HepG2 (cell line): ENCODE results near the gene PSKH1. TPM values are rescaled to one million over a fixed set of nuclear protein-coding genes. Genes with fewer than 3 reads are reported as not detected.

Source experiments
- ATAC-seq: fragments of 200-7000 bp; cut with Tn5 transposase; 3 replicates; pipeline ENCODE4 v1.9.1; 2020; ENCODE audit warnings: mild to moderate bottlenecking, moderate library complexity
- BruUV-seq: library from RNA; stranded (reverse); fragments of 400-500 nt; replicated peaks from 2 replicates; lab custom pipeline; 2021; lab: Mats Ljungman, UMichigan
- CTCF ChIA-PET: fragments of 300-600 bp; formaldehyde crosslinking; extraction: SDS; loops from one replicate; lab custom pipeline; 2021; ENCODE audit warnings: low total read pairs, inconsistent platforms, low intra/inter-chr PET ratio; lab: Yijun Ruan, JAX
- POLR2A ChIA-PET: fragments of 350-600 bp; sonication (Branson Sonifier 250); formaldehyde crosslinking; loops from one replicate; lab custom pipeline; 2020; ENCODE audit warnings: antibody characterized with exemption, inconsistent platforms; lab: Yijun Ruan, JAX
- DNase-seq: peaks from one replicate; pipeline ENCODE4 v3.0.0-alpha.2; 2015; ENCODE audit warnings: low spot score
- FAIRE-seq: peaks from 3 replicates; lab custom pipeline; 2011; peaks lifted over from hg19 to GRCh38; lab: Jason Lieb, UNC
- H2AFZ ChIP-seq: one replicate; pipeline ENCODE4 v1.6.1; 2011; ENCODE audit warnings: low read length, inconsistent platforms
- H3K27ac ChIP-seq: fragments of 300-600 bp; 3 replicates; pipeline ENCODE4 v1.8.0; 2011; ENCODE audit warnings: mixed run types, mild to moderate bottlenecking, mixed read lengths, low read length, inconsistent platforms; ENCODE audit not compliant: insufficient read depth; ENCODE audit errors: extremely low read length
- H3K27me3 ChIP-seq, 2 experiments: fragments of 200-600 bp in 1 of 2; 2 replicates in 1 of 2; 3 replicates in 1 of 2; pipeline versions ENCODE4 v1.6.0 to v1.8.0; 2011; ENCODE audit warnings: low read length in 2 of 2, mild to moderate bottlenecking in 2 of 2, moderate library complexity in 2 of 2, inconsistent platforms in 1 of 2; ENCODE audit not compliant: insufficient read depth in 2 of 2, control insufficient read depth in 1 of 2
- H3K36me3 ChIP-seq, 2 experiments: fragments of 200-600 bp in 1 of 2; replicated peaks in 1 of 2; 2 replicates in 1 of 2; 3 replicates in 1 of 2; pipeline versions ENCODE4 v1.5.1 to v1.8.0; 2011; ENCODE audit warnings: low read length in 2 of 2, inconsistent platforms in 1 of 2; ENCODE audit not compliant: insufficient read depth in 2 of 2, control insufficient read depth in 1 of 2
- H3K4me1 ChIP-seq: 2 replicates; pipeline ENCODE4 v1.5.1; 2012; ENCODE audit warnings: low read length, inconsistent platforms; ENCODE audit not compliant: insufficient read depth
- H3K4me2 ChIP-seq: 2 replicates; pipeline ENCODE4 v1.6.0; 2011; ENCODE audit warnings: low read depth, low read length, inconsistent platforms
- H3K4me3 ChIP-seq, 3 experiments: fragments of 200-600 bp in 1 of 3; sonication (generic), shearing (Covaris generic) in 1 of 3; replicated peaks in 1 of 3; 2 replicates each; pipeline ENCODE4 v1.5.1; 2011 to 2016; ENCODE audit warnings: low read length in 3 of 3, inconsistent platforms in 2 of 3, low read depth in 2 of 3, mild to moderate bottlenecking in 2 of 3, control low read depth in 1 of 3, mixed read lengths in 1 of 3; ENCODE audit not compliant: insufficient read depth in 1 of 3
- H3K79me2 ChIP-seq: one replicate; pipeline ENCODE4 v1.6.1; 2011; ENCODE audit warnings: low read length, inconsistent platforms; ENCODE audit not compliant: insufficient read depth
- H3K9ac ChIP-seq: 2 replicates; pipeline ENCODE4 v1.6.0; 2011; ENCODE audit warnings: mild to moderate bottlenecking, low read depth, low read length, inconsistent platforms; ENCODE audit not compliant: insufficient read depth
- H3K9me3 ChIP-seq: 2 replicates; pipeline ENCODE4 v1.5.1; 2012; ENCODE audit warnings: mild to moderate bottlenecking, low read length
- H4K20me1 ChIP-seq: 2 replicates; pipeline ENCODE4 v1.6.0; 2011; ENCODE audit warnings: inconsistent platforms, mild to moderate bottlenecking, low read length, moderate library complexity; ENCODE audit not compliant: insufficient read depth
- AGO2 ChIP-seq: fragments of 200-400 bp; formaldehyde crosslinking; optimal IDR thresholded peaks from 2 replicates; pipeline ENCODE3; 2017; ENCODE audit warnings: mild to moderate bottlenecking, low read depth, low read length, moderate library complexity
- HNF1B ChIP-seq: sonication (generic); formaldehyde crosslinking; IDR thresholded peaks from 2 replicates; pipeline ENCODE4 v1.5.1; 2020; ENCODE audit warnings: mild to moderate bottlenecking, moderate library complexity, missing genetic modification reagents
- MAFK ChIP-seq, 2 experiments: IDR thresholded peaks in 1 of 2; conservative IDR thresholded peaks in 1 of 2; 2 replicates each; pipeline ENCODE4 v1.6.1; 2011; ENCODE audit warnings: improper control_type of control experiment in 2 of 2, low read length in 2 of 2
- MEF2D ChIP-seq: sonication (generic); formaldehyde crosslinking; IDR thresholded peaks from 2 replicates; pipeline ENCODE4 v1.5.1; 2020; ENCODE audit warnings: mild to moderate bottlenecking, missing genetic modification reagents
- PLSCR1 ChIP-seq: sonication (generic); formaldehyde crosslinking; IDR thresholded peaks from 2 replicates; pipeline ENCODE4 v1.5.0; 2020; ENCODE audit warnings: missing genetic modification reagents, mild to moderate bottlenecking, borderline replicate concordance
- RBFOX2 ChIP-seq: fragments of 200-400 bp; formaldehyde crosslinking; IDR thresholded peaks from 2 replicates; pipeline ENCODE4 v1.6.1; 2017; ENCODE audit warnings: low read depth, mild to moderate bottlenecking, low read length
- ZNF766 ChIP-seq: sonication (generic); formaldehyde crosslinking; IDR thresholded peaks from 2 replicates; pipeline ENCODE4 v1.5.0; 2020; ENCODE audit warnings: missing genetic modification reagents, borderline replicate concordance
- WGBS: methylation state at CpG from one replicate; pipeline ENCODE4 v1.1.6; 2017; ENCODE audit warnings: low lambda C conversion rate; 5-methylcytosine and 5-hydroxymethylcytosine counted together
- in situ Hi-C: cut with HindIII; loops from 2 replicates; pipeline ENCODE4 v1.10.0; 2017; ENCODE audit warnings: low pct_unique_long_range_greater_than_20kb; ENCODE audit not compliant: extremely low pct_ligation_motif_present
- intact Hi-C: fragments of 100-400 bp; cut with micrococcal nuclease; formaldehyde crosslinking; loops from one replicate; pipeline ENCODE4 v1.10.0; 2022; ENCODE audit not compliant: unreplicated experiment
- polyA plus RNA-seq, 8 experiments: library from polyadenylated mRNA; depleted of rRNA in 3 of 8; stranded (reverse) in 7 of 8; unstranded in 1 of 8; fragments of >200 nt; fragmentation: Illumina TruSeq in 4 of 8; extraction: Trizol in 4 of 8; gene quantifications; 2 replicates each; pipeline versions ENCODE4 v1.2.1 to v1.2.3, GENCODE V29; 2011 to 2016; ENCODE audit warnings: low read depth in 4 of 8, missing spikeins in 1 of 8, mixed read lengths in 1 of 8; ENCODE audit not compliant: insufficient read depth in 1 of 8
- total RNA-seq, 5 experiments: library from RNA; depleted of rRNA; stranded (reverse); fragments of >200 nt; fragmentation: Illumina TruSeq; extraction: Trizol; gene quantifications; 2 replicates each; pipeline ENCODE4 v1.2.3, GENCODE V29; 2016; ENCODE audit warnings: low read depth in 1 of 5

PSKH1 gene
- total and polyA plus RNA-seq, 2 of the 13 experiments (the other 11 are each of a cell fraction or from before 2014, with no cell fraction given), result 8.4 to 19.1 TPM

GRCh38 chr16:67959536-67960329 lies 66.7 kb downstream of the PSKH1 start:
- ATAC-seq (no peak), DNase-seq (no peak), FAIRE-seq (no peak)
- Histone ChIP-seq H3K4me2 (no peak overlapping the region), H3K79me2 (peaks cover 32% of the 10 kb centered on the region), H3K27ac (no peak overlapping the region), H3K9ac (no peak overlapping the region), H3K4me1 (peaks cover 27% of the 10 kb centered on the region), H3K36me3 (peaks cover 52 to 75% of the 10 kb centered on the region in 2 experiments), H3K27me3 (no peaks in the 10 kb centered on the region), H3K4me3 (no peak overlapping the region), H4K20me1 (peaks cover 9% of the 10 kb centered on the region; the same call in 1 of the 2 replicates), H3K9me3 (no peaks in the 10 kb centered on the region), H2AFZ (no peak overlapping the region)
- no peak for TF ChIP-seq ZNF766 (CRISPR knock-in tag)
- no peak for TF ChIP-seq MAFK (conservative IDR thresholded peaks at IDR 0.05 in 1 of 2, IDR thresholded peaks at IDR 0.05 in 1 of 2; ENCODE audit: low read length in 2 of 2)
- 0 out of 2 replicates have a peak, but pooled peaks have one; percentile 18 for TF ChIP-seq HNF1B (CRISPR knock-in tag)
- TF ChIP-seq AGO2, result peak; percentile 6
- TF ChIP-seq PLSCR1 (CRISPR knock-in tag), result 0 out of 2 replicates have a peak, but pooled peaks have one; percentile 19
- TF ChIP-seq MEF2D, result no peak
- peak; percentile 36; the same call in 1 of the 2 replicates for TF ChIP-seq RBFOX2
- POLR2A ChIA-PET, result interaction anchor here (1.9 to 12.9 kb wide), 2 partner anchors 10 to 14 kb away, joined by 4 to 226 read pairs; partner anchors contain the start of gene LCAT
- CTCF ChIA-PET, result no interaction called here
- BruUV-seq, result no TSS peak
- in situ Hi-C loops (no loop called here), intact Hi-C loops (no loop called here)
- WGBS, result 95% methylated on average over 11 of the region's 11 CpGs
